B cell (primary cell): ENCODE measurements around the gene RNF207. TPM values are rescaled to one million over a fixed set of nuclear protein-coding genes. Genes with fewer than 3 reads are reported as not detected.
A peak's percentile ranks its signal among the peaks of the same experiment; 100 is the strongest.

Experiments used
- ATAC-seq: fragments of 200-7000 bp; cut with Tn5 transposase; one replicate; pipeline ENCODE4 v1.10.0; 2021; ENCODE audit warnings: low read depth, mild to moderate bottlenecking, moderate number of reproducible peaks, moderate library complexity
- CTCF ChIA-PET: fragments of 350-600 bp; sonication (Branson Sonifier 250); formaldehyde crosslinking; loops from one replicate; lab custom pipeline; 2021; ENCODE audit warnings: antibody characterized with exemption, inconsistent platforms; lab: Charles Lee
- POLR2A ChIA-PET: fragments of 350-600 bp; sonication (Branson Sonifier 250); formaldehyde crosslinking; loops from one replicate; lab custom pipeline; 2021; ENCODE audit warnings: antibody characterized with exemption; lab: Charles Lee
- DNase-seq: peaks from one replicate; pipeline ENCODE4 v3.0.0; 2013
- H2AFZ ChIP-seq: 2 replicates; pipeline ENCODE4 v1.6.1; 2012; ENCODE audit warnings: mild to moderate bottlenecking, low read depth, low read length; ENCODE audit not compliant: insufficient read depth, poor library complexity, severe bottlenecking
- H3K27ac ChIP-seq, 2 donors: 1 replicate in 1 of 2; 2 replicates in 1 of 2; pipeline ENCODE4 v1.5.1; 2012 to 2013; ENCODE audit warnings: low read length in 2 of 2, mild to moderate bottlenecking in 2 of 2, moderate library complexity in 1 of 2
- H3K27me3 ChIP-seq, 4 experiments: fragments of 200-600 bp in 1 of 4; sonication (generic) in 1 of 4; replicated peaks in 1 of 4; 1 replicate in 2 of 4; 2 replicates in 2 of 4; pipeline versions ENCODE4 v1.6.1 to v1.7.0; 2013 to 2016; ENCODE audit warnings: low read length in 3 of 4, mild to moderate bottlenecking in 2 of 4, mixed read lengths in 1 of 4, moderate library complexity in 1 of 4; ENCODE audit not compliant: insufficient read depth in 4 of 4, control insufficient read depth in 3 of 4; ENCODE audit errors: control extremely low read depth in 1 of 4
- H3K36me3 ChIP-seq, 2 experiments: replicated peaks in 1 of 2; 1 replicate in 1 of 2; 2 replicates in 1 of 2; pipeline versions ENCODE4 v1.6.1 to v1.7.1; 2013; ENCODE audit warnings: low read length in 1 of 2; ENCODE audit not compliant: insufficient read depth in 2 of 2, control insufficient read depth in 1 of 2; ENCODE audit errors: control extremely low read depth in 1 of 2, extremely low read depth in 1 of 2
- H3K4me1 ChIP-seq, 2 donors: fragments of 200-600 bp in 1 of 2; sonication (generic) in 1 of 2; 1 replicate in 1 of 2; 2 replicates in 1 of 2; pipeline versions ENCODE4 v1.5.1 to v1.6.1; 2013 to 2017; ENCODE audit warnings: low read length in 2 of 2; ENCODE audit not compliant: control insufficient read depth in 2 of 2, insufficient read depth in 2 of 2
- H3K4me2 ChIP-seq: replicated peaks from 2 replicates; pipeline ENCODE3; 2012; ENCODE audit warnings: mild to moderate bottlenecking, low read depth, low read length; ENCODE audit not compliant: poor library complexity, severe bottlenecking
- H3K4me3 ChIP-seq, 5 experiments: fragments of 200-600 bp in 1 of 5; sonication (generic) in 1 of 5; 1 replicate in 3 of 5; 2 replicates in 2 of 5; pipeline versions ENCODE4 v1.5.1 to v1.7.0; 2011 to 2016; ENCODE audit warnings: low read length in 4 of 5, mild to moderate bottlenecking in 4 of 5, low read depth in 2 of 5, control low read depth in 1 of 5, moderate library complexity in 1 of 5; ENCODE audit not compliant: insufficient read depth in 1 of 5; ENCODE audit errors: control extremely low read depth in 1 of 5, extremely low read depth in 1 of 5
- H3K79me2 ChIP-seq: fragments of 200-600 bp; sonication (generic); one replicate; pipeline ENCODE4 v1.6.0; 2016; ENCODE audit warnings: low read length; ENCODE audit not compliant: control insufficient read depth, insufficient read depth
- H3K9ac ChIP-seq: fragments of 200-600 bp; sonication (generic); 2 replicates; pipeline ENCODE4 v1.6.1; 2017; ENCODE audit warnings: mild to moderate bottlenecking, low read length, moderate library complexity
- H3K9me3 ChIP-seq, 3 donors: one replicate each; pipeline versions ENCODE4 v1.6.1 to v1.7.1; 2013; ENCODE audit warnings: low read length in 2 of 3; ENCODE audit not compliant: control insufficient read depth in 2 of 3, insufficient read depth in 1 of 3; ENCODE audit errors: control extremely low read depth in 1 of 3
- H4K20me1 ChIP-seq: 2 replicates; pipeline ENCODE4 v1.6.0; 2012; ENCODE audit warnings: mild to moderate bottlenecking, low read length; ENCODE audit not compliant: insufficient read depth, control insufficient read depth, poor library complexity, severe bottlenecking
- H3K27ac Mint-ChIP-seq: one replicate; pipeline ENCODE4 v1.8.0; 2021; ENCODE audit warnings: mixed read lengths
- H3K27me3 Mint-ChIP-seq: one replicate; pipeline ENCODE4 v1.8.0; 2021; ENCODE audit warnings: mixed read lengths
- H3K4me1 Mint-ChIP-seq: one replicate; pipeline ENCODE4 v1.8.0; 2021; ENCODE audit warnings: mixed read lengths
- H3K4me3 Mint-ChIP-seq: one replicate; pipeline ENCODE4 v1.8.0; 2021; ENCODE audit warnings: mixed read lengths
- H3K9me3 Mint-ChIP-seq: one replicate; pipeline ENCODE4 v1.8.0; 2022; ENCODE audit warnings: mixed read lengths; ENCODE audit not compliant: insufficient read depth
- CTCF ChIP-seq: fragments of 200-600 bp; IDR thresholded peaks from one replicate; pipeline ENCODE4 v1.8.0; 2022; ENCODE audit warnings: antibody characterized with exemption, mild to moderate bottlenecking
- EZH2 ChIP-seq: IDR thresholded peaks from 2 replicates; pipeline ENCODE4 v1.6.1; 2012; ENCODE audit warnings: borderline replicate concordance, low read depth, mild to moderate bottlenecking, moderate library complexity, low read length; ENCODE audit not compliant: insufficient read depth, poor library complexity, severe bottlenecking
- WGBS: methylation state at CpG from one replicate; pipeline ENCODE4 v1.1.5; 2013; ENCODE audit warnings: missing lambda C conversion rate; ENCODE audit not compliant: insufficient coverage; 5-methylcytosine and 5-hydroxymethylcytosine counted together
- intact Hi-C: fragments of 100-400 bp; cut with micrococcal nuclease; formaldehyde crosslinking; loops from one replicate; pipeline ENCODE4 v1.10.0; 2022
- polyA plus RNA-seq: library from polyadenylated mRNA; depleted of rRNA; stranded (reverse); fragments of >200 nt; gene quantifications from 2 replicates; pipeline ENCODE4 v1.2.3, GENCODE V29; 2012
- total RNA-seq, 2 donors: library from RNA; stranded (reverse); fragments of 120-200 nt in 1 of 2; gene quantifications; 1 replicate in 1 of 2; 2 replicates in 1 of 2; pipeline versions ENCODE4 v1.2.3 to v1.2.4, GENCODE V29; 2013 to 2022

Gene RNF207
- total and polyA plus RNA-seq, 2 donors (not counting 1 experiment from before 2014, with no cell fraction given), result 1.5 to 6.8 TPM

- Histone ChIP-seq H3K36me3 (no peaks in the 10 kb centered on the region), H3K4me3 (no peak overlapping the region), H3K9me3 (peaks cover 0 to 18% (median 0%) of the 10 kb centered on the region in 3 donors), H3K27me3 (peaks cover 0 to 58% (median 20%) of the 10 kb centered on the region in 4 experiments), H3K9ac (no peak overlapping the region), H3K79me2 (no peaks in the 10 kb centered on the region), H3K4me2 (no peak overlapping the region), H4K20me1 (no peaks in the 10 kb centered on the region), H3K4me1 (peaks cover 44 to 50% of the 10 kb centered on the region in 2 donors), H3K27ac (no peak overlapping the region), H2AFZ (no peak overlapping the region)
- no peak for DNase-seq
- H3K4me1 Mint-ChIP-seq, result peaks cover 30% of the 10 kb centered on the region
- no peak for TF ChIP-seq EZH2
- TF ChIP-seq CTCF, result no peak
- no peak for ATAC-seq
- H3K27me3 Mint-ChIP-seq, result peaks cover 26% of the 10 kb centered on the region
- 88% methylated on average over 7 of the region's 10 CpGs for WGBS
- H3K4me3 Mint-ChIP-seq, result peak overlapping the region; percentile 71
- CTCF ChIA-PET, result no interaction called here
- H3K9me3 Mint-ChIP-seq, result no peaks in the 10 kb centered on the region
- POLR2A ChIA-PET, result no interaction called here
- H3K27ac Mint-ChIP-seq, result no peak overlapping the region
- intact Hi-C loops, result loop anchor here (1.0 kb wide), 1 partner anchor 9 kb away; the partner anchor contains the start of gene RPL22
Observed at GRCh38 chr1:6207921-6208320, 2.0 kb downstream of the RNF207 start.
